H9 (cell line): ENCODE data around the gene DHRS13. TPM values are rescaled to one million over a fixed set of nuclear protein-coding genes. Genes with fewer than 3 reads are reported as not detected.

ENCODE experiments used
- DNase-seq: peaks from one replicate; pipeline ENCODE4 v3.0.0-alpha.2; 2017
- H2AFZ ChIP-seq: one replicate; pipeline ENCODE4 v1.6.1; 2013; ENCODE audit warnings: mild to moderate bottlenecking, low read length, control low read depth, moderate library complexity
- H2AK5ac ChIP-seq: 2 replicates; pipeline ENCODE4 v1.6.1; 2013; ENCODE audit warnings: low read length, control low read depth, mixed read lengths; ENCODE audit not compliant: insufficient read length
- H2BK120ac ChIP-seq: one replicate; pipeline ENCODE4 v1.6.1; 2013; ENCODE audit warnings: low read depth, mild to moderate bottlenecking, low read length, control low read depth, inconsistent platforms; ENCODE audit not compliant: poor library complexity, severe bottlenecking
- H2BK12ac ChIP-seq: 2 replicates; pipeline ENCODE4 v1.6.1; 2013; ENCODE audit warnings: low read length, control low read depth, mixed read lengths, low read depth; ENCODE audit not compliant: insufficient read length
- H2BK15ac ChIP-seq: 2 replicates; pipeline ENCODE4 v1.6.1; 2013; ENCODE audit warnings: low read depth, low read length, control low read depth
- H2BK20ac ChIP-seq: one replicate; pipeline ENCODE4 v1.6.1; 2013; ENCODE audit warnings: low read depth, mild to moderate bottlenecking, low read length, control low read depth, inconsistent platforms; ENCODE audit not compliant: poor library complexity, severe bottlenecking
- H2BK5ac ChIP-seq: 2 replicates; pipeline ENCODE4 v1.6.1; 2013; ENCODE audit warnings: low read length, control low read depth, mixed read lengths; ENCODE audit not compliant: insufficient read length
- H3K14ac ChIP-seq: 2 replicates; pipeline ENCODE4 v1.6.1; 2013; ENCODE audit warnings: low read length, control low read depth; ENCODE audit not compliant: insufficient read depth
- H3K18ac ChIP-seq: 2 replicates; pipeline ENCODE4 v1.6.1; 2013; ENCODE audit warnings: low read depth, mild to moderate bottlenecking, mixed read lengths, low read length, control low read depth; ENCODE audit not compliant: insufficient read length
- H3K23ac ChIP-seq: 2 replicates; pipeline ENCODE4 v1.6.1; 2013; ENCODE audit warnings: low read length, control low read depth, mixed read lengths, low read depth; ENCODE audit not compliant: insufficient read length
- H3K23me2 ChIP-seq: 2 replicates; pipeline ENCODE4 v1.6.1; 2013; ENCODE audit warnings: low read depth, mild to moderate bottlenecking, mixed read lengths, low read length, control low read depth; ENCODE audit not compliant: insufficient read length, poor library complexity, severe bottlenecking
- H3K27ac ChIP-seq: 2 replicates; pipeline ENCODE4 v1.5.1; 2013; ENCODE audit warnings: low read length, control low read depth, mixed read lengths, low read depth; ENCODE audit not compliant: insufficient read length
- H3K27me3 ChIP-seq: 2 replicates; pipeline ENCODE4 v1.6.1; 2013; ENCODE audit warnings: low read length, control low read depth, inconsistent platforms; ENCODE audit not compliant: insufficient read depth
- H3K4ac ChIP-seq: 2 replicates; pipeline ENCODE4 v1.6.1; 2013; ENCODE audit warnings: low read depth, mild to moderate bottlenecking, control low read depth, inconsistent platforms, low read length, moderate library complexity
- H3K4me1 ChIP-seq: 2 replicates; pipeline ENCODE4 v1.6.1; 2013; ENCODE audit warnings: low read length, control low read depth, inconsistent platforms; ENCODE audit not compliant: insufficient read depth
- H3K4me2 ChIP-seq: 2 replicates; pipeline ENCODE4 v1.6.1; 2013; ENCODE audit warnings: low read length, control low read depth, mixed read lengths; ENCODE audit not compliant: insufficient read length, insufficient read depth
- H3K56ac ChIP-seq: 2 replicates; pipeline ENCODE4 v1.6.1; 2013; ENCODE audit warnings: low read depth, mild to moderate bottlenecking, mixed read lengths, low read length, control low read depth; ENCODE audit not compliant: insufficient read length
- H3K79me1 ChIP-seq: 2 replicates; pipeline ENCODE4 v1.6.1; 2013; ENCODE audit warnings: low read depth, mild to moderate bottlenecking, moderate library complexity, low read length, control low read depth, inconsistent platforms; ENCODE audit not compliant: insufficient read depth, poor library complexity, severe bottlenecking
- H3K79me2 ChIP-seq: 2 replicates; pipeline ENCODE4 v1.6.1; 2013; ENCODE audit warnings: low read length, control low read depth, inconsistent platforms; ENCODE audit not compliant: insufficient read depth
- H3K9ac ChIP-seq: 2 replicates; pipeline ENCODE4 v1.6.1; 2013; ENCODE audit warnings: low read length, control low read depth, mixed read lengths; ENCODE audit not compliant: insufficient read length; ENCODE audit errors: extremely low read depth
- H3K9me3 ChIP-seq: one replicate; pipeline ENCODE4 v1.6.1; 2013; ENCODE audit warnings: low read depth, low read length, inconsistent platforms; ENCODE audit not compliant: control insufficient read depth
- H3T11ph ChIP-seq: one replicate; pipeline ENCODE4 v1.6.1; 2013; ENCODE audit warnings: mild to moderate bottlenecking, low read length, control low read depth, inconsistent platforms
- H4K20me1 ChIP-seq: one replicate; pipeline ENCODE4 v1.6.1; 2013; ENCODE audit not compliant: control insufficient read depth, insufficient read length, insufficient read depth
- H4K5ac ChIP-seq: 2 replicates; pipeline ENCODE4 v1.6.1; 2013; ENCODE audit warnings: low read depth, mild to moderate bottlenecking, mixed read lengths, low read length, control low read depth; ENCODE audit not compliant: insufficient read length
- H4K8ac ChIP-seq: replicated peaks from 2 replicates; pipeline ENCODE4 v1.6.1; 2013; ENCODE audit warnings: low read length, control low read depth, mixed read lengths, low read depth; ENCODE audit not compliant: insufficient read length
- H4K91ac ChIP-seq: 2 replicates; pipeline ENCODE4 v1.6.1; 2013; ENCODE audit warnings: low read depth, mild to moderate bottlenecking, moderate library complexity, mixed read lengths, low read length, control low read depth; ENCODE audit not compliant: insufficient read length
- H3K27ac Mint-ChIP-seq, 3 experiments: 2 replicates in 2 of 3; 3 replicates in 1 of 3; pipeline ENCODE4 v1.8.0; 2020 to 2021; ENCODE audit warnings: mixed read lengths in 3 of 3, mild to moderate bottlenecking in 1 of 3, moderate library complexity in 1 of 3
- H3K27me3 Mint-ChIP-seq: 2 replicates; pipeline ENCODE4 v1.8.0; 2021; ENCODE audit warnings: low read depth, mild to moderate bottlenecking, moderate library complexity, mixed read lengths
- H3K36me3 Mint-ChIP-seq, 3 experiments: 2 replicates in 2 of 3; 3 replicates in 1 of 3; pipeline ENCODE4 v1.8.0; 2020 to 2021; ENCODE audit warnings: low read depth in 3 of 3, mixed read lengths in 3 of 3; ENCODE audit not compliant: insufficient read depth in 1 of 3
- H3K4me1 Mint-ChIP-seq, 2 experiments: 2 replicates each; pipeline ENCODE4 v1.8.0; 2020; ENCODE audit warnings: mixed read lengths in 2 of 2
- H3K4me3 Mint-ChIP-seq, 2 experiments: 2 replicates in 1 of 2; 3 replicates in 1 of 2; pipeline ENCODE4 v1.8.0; 2020 to 2021; ENCODE audit warnings: mild to moderate bottlenecking in 2 of 2, mixed read lengths in 2 of 2, moderate library complexity in 1 of 2
- H3K9me3 Mint-ChIP-seq, 2 experiments: 2 replicates in 1 of 2; 3 replicates in 1 of 2; pipeline ENCODE4 v1.8.0; 2020; ENCODE audit warnings: mild to moderate bottlenecking in 2 of 2, mixed read lengths in 2 of 2, moderate library complexity in 1 of 2
- CTCF ChIP-seq: fragments of 200-600 bp; sonication (generic); conservative IDR thresholded peaks from 3 replicates; pipeline ENCODE4 v1.8.0; 2021; ENCODE audit warnings: antibody characterized with exemption, mild to moderate bottlenecking
- WGBS: extraction: QIAGEN DNeasy Blood & Tissue Kit; methylation state at CpG from one replicate; pipeline ENCODE4 v1.1.7; 2013; ENCODE audit warnings: missing lambda C conversion rate, low lambda C conversion rate, mixed read lengths; ENCODE audit not compliant: insufficient read length; ENCODE audit errors: extremely low coverage; 5-methylcytosine and 5-hydroxymethylcytosine counted together
- total RNA-seq: library from RNA; stranded (reverse); gene quantifications from 2 replicates; pipeline ENCODE4 v1.2.1, GENCODE V29; 2021

Gene DHRS13
- total RNA-seq, 1 experiment from 2014 or later = 29.6 TPM

GRCh38 chr17:28925912-28926365 lies 23.1 kb upstream of the DHRS13 start:
- no peak for TF ChIP-seq CTCF
- Mint-ChIP-seq H3K27ac (no peak overlapping the region), H3K27me3 (no peaks in the 10 kb centered on the region), H3K4me3 (no peak overlapping the region), H3K9me3 (no peaks in the 10 kb centered on the region), H3K4me1 (peaks cover 4 to 6% of the 10 kb centered on the region in 2 experiments; a peak in 3 of 4 replicates), H3K36me3 (peaks cover 43 to 64% (median 60%) of the 10 kb centered on the region in 3 experiments; a peak in 6 of 7 replicates)
- Histone ChIP-seq H4K20me1 (no peaks in the 10 kb centered on the region), H2BK20ac (no peak overlapping the region), H4K8ac (no peak overlapping the region), H2BK12ac (no peak overlapping the region), H3K23ac (no peak overlapping the region), H2AFZ (no peak overlapping the region), H3K27ac (no peak overlapping the region), H3K9ac (no peak overlapping the region), H2BK15ac (no peak overlapping the region), H3K9me3 (no peaks in the 10 kb centered on the region), H3K79me1 (peaks cover 20% of the 10 kb centered on the region), H2BK120ac (no peak overlapping the region), H2AK5ac (no peak overlapping the region), H3K27me3 (no peaks in the 10 kb centered on the region), H3K14ac (no peak overlapping the region), H4K91ac (no peak overlapping the region), H3T11ph (no peak overlapping the region), H3K4me2 (no peak overlapping the region), H3K4me1 (no peaks in the 10 kb centered on the region), H3K79me2 (peaks cover 17% of the 10 kb centered on the region; the same call in 1 of the 2 replicates), H3K4ac (no peak overlapping the region), H4K5ac (no peak overlapping the region), H3K18ac (no peak overlapping the region), H3K56ac (no peak overlapping the region), H3K23me2 (no peaks in the 10 kb centered on the region), H2BK5ac (no peak overlapping the region)
- no peak for DNase-seq
- no CpG with 5 or more reads among the region's 2 CpGs for whole genome bisulfite sequencing
